NAMALWA (cell line): Measurements from ENCODE around the gene PLXNA3.
A peak's percentile ranks its signal among the peaks of the same experiment; 100 is the strongest.

ENCODE experiments used
- DNase-seq: peaks from one replicate; pipeline ENCODE4 v3.0.0-alpha.2; 2015; ENCODE audit warnings: low spot score

PLXNA3 gene

DNA sequence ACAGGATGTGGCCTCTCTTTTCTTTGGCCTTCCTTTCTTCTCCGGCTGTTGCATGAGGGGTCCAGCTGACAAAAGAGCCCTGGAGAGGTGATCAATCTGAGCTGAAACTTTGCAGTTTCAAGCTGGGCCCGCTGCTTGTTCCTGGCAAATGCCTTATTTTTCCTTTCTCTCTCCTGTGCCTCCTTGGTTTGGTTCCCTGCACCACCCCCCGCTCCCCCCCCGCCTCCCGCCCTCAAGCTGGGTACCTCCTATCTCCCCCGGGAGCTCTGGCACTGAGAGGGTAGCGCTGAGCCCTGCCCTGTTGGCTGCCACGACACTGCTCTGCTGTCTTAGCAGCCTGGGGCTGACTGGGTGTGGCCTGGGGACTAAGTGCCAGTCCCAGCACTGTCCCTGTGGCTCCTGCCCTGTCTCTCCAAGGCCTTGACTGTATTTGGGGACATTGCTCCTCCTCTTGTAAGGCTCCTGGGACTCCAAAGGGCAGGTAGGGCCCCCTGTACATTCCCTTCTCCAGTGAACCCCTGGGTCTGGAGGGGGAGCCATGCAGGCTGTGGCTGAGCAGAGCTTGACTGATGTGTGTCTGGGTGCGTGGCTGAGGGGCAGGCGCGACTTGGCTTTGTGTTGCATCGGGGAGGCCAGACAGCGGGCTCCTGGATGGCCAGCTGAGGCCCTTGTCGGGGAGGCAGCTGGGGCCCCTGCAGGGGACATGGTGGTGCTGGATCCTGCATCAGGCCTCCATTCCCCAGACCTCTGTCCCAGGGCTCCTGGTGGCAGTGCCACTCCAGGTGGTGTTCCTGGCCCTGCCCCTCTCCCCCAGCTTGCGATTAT lies 1.1 kb downstream of the PLXNA3 start:
- peak; percentile 48 for DNase-seq

GRCh38 chrX:154459832-154460231 lies 1.8 kb downstream of the PLXNA3 start:
- no peak for DNase-seq

DNA sequence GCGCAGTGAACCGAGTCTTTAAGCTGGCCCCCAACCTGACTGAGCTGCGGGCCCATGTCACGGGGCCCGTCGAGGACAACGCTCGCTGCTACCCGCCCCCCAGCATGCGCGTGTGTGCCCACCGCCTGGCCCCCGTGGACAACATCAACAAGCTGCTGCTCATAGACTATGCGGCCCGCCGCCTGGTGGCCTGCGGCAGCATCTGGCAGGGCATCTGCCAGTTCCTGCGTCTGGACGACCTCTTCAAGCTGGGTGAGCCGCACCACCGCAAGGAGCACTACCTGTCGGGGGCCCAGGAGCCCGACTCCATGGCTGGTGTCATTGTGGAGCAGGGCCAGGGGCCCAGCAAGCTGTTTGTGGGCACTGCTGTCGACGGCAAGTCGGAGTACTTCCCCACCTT lies 2.2 kb downstream of the PLXNA3 start:
- no peak for DNase-seq

DNA sequence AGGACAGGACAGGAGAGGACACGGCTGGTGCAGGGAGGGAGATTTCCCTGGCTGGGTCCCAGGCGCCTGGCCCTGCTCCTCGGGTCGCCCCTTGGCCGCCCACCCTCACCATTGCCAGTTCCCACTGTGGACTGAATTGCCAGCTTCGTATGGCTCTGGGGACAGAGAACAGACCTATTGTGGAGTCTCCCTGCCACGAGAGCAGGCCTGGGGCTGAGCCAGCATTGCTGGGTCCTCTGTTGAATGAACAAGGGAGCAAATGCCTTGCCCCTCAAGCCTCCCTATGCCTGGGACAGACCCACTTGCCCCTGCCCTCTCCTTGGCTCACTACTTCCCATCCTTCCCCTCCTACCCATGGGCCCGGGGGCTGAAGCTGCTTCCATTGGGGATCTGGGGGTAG lies 4.3 kb downstream of the PLXNA3 start:
- DNase-seq = no peak

DNA sequence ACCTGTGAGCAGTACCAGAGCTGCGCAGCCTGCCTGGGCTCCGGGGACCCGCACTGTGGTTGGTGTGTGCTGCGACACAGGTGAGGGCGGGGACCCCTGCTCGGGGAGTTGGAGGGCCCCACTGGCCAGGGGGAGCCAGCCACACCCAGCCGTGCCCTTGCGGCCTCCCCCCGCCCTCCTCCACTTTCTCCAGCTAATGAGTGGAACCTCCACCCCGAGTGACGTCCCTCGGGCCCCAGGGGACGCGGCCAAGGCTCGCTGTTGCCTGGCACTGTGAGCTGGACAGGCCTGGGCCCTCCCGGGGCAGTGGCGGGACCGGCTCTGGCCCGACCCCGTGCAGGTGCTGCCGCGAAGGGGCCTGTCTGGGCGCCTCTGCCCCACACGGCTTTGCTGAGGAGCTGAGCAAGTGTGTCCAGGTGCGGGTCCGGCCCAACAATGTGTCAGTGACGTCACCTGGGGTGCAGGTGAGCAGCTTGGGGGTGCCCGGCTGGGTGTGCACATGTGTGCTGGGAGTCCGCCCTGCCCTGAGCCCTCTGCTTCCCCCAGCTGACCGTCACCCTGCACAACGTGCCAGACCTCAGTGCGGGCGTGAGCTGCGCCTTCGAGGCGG lies 5.6 kb downstream of the PLXNA3 start:
- no peak for DNase-seq

GRCh38 chrX:154464806-154465365 lies 6.8 kb downstream of the PLXNA3 start:
- DNase-seq = no peak

- no peak for DNase-seq
These were observed 7.5 kb downstream of the PLXNA3 start for GRCh38 chrX:154465601-154466000.

DNA sequence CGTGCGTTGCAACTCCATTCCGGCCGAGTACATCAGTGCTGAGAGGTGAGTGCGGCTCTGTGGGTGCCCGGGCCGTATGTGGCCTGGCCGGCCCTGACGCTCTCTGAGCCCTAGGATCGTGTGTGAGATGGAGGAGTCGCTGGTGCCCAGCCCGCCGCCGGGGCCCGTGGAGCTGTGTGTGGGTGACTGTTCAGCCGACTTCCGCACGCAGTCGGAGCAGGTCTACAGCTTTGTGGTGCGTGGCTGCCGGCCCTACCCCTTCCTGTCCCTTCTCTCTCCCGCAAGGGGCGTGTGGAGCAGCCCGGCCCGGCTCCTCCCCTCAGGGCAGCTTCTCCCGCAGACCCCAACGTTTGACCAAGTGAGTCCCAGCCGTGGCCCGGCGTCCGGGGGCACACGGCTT lies 8.0 kb downstream of the PLXNA3 start:
- no peak for DNase-seq

DNA sequence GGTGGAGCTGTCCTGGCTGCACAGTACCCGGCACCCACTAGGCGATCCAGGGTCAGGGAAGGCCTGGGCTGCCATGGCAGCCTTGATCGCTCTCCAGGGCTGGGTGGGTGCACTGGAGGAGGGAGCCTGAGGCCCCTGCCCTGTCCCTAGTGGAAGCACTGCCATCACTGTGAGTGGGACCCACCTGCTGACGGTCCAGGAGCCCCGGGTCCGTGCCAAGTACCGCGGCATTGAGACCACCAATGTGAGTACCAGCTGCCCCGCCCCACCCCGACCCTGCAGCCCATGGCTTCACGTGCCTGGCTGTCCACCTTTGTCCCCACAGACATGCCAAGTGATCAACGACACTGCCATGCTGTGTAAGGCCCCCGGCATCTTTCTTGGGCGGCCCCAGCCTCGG lies 8.8 kb downstream of the PLXNA3 start:
- DNase-seq = no peak

DNA sequence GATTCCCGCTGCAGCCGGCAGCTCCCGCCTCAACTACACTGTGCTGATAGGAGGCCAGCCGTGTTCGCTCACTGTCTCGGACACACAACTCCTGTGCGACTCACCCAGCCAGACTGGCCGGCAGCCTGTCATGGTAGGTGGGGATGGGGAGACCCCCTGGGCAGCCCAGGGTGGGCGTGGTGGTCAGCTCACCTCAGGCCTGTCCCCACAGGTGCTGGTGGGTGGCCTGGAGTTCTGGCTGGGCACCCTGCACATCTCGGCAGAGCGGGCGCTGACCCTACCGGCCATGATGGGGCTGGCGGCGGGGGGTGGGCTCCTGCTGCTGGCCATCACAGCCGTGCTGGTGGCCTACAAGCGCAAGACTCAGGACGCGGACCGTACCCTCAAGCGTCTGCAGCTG lies 9.5 kb downstream of the PLXNA3 start:
- no peak for DNase-seq

DNA sequence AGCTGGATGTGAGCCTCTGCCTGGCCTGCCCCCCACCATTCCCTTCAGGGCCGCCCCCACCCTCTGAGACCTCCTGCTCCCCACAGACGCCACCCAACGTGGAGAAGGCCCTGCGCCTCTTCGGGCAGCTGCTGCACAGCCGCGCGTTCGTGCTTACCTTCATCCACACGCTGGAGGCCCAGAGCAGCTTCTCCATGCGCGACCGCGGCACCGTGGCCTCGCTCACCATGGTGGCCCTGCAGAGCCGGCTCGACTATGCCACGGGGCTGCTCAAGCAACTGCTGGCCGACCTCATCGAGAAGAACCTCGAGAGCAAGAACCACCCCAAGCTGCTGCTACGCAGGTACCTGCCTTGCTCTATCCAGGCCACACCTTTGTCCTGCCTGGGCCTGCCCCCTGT lies 10.1 kb downstream of the PLXNA3 start:
- no peak for DNase-seq

- DNase-seq = no peak
These were observed 11.0 kb downstream of the PLXNA3 start for GRCh38 chrX:154469114-154469513.

- no peak for DNase-seq
These were observed 11.8 kb downstream of the PLXNA3 start for GRCh38 chrX:154469880-154470279.

GRCh38 chrX:154470434-154470833 lies 12.4 kb downstream of the PLXNA3 start:
- no peak for DNase-seq

- DNase-seq = no peak
These were observed 13.0 kb downstream of the PLXNA3 start for GRCh38 chrX:154470914-154471568.

GRCh38 chrX:154471839-154472684 lies 14.0 kb downstream of the PLXNA3 start:
- DNase-seq = no peak

DNA sequence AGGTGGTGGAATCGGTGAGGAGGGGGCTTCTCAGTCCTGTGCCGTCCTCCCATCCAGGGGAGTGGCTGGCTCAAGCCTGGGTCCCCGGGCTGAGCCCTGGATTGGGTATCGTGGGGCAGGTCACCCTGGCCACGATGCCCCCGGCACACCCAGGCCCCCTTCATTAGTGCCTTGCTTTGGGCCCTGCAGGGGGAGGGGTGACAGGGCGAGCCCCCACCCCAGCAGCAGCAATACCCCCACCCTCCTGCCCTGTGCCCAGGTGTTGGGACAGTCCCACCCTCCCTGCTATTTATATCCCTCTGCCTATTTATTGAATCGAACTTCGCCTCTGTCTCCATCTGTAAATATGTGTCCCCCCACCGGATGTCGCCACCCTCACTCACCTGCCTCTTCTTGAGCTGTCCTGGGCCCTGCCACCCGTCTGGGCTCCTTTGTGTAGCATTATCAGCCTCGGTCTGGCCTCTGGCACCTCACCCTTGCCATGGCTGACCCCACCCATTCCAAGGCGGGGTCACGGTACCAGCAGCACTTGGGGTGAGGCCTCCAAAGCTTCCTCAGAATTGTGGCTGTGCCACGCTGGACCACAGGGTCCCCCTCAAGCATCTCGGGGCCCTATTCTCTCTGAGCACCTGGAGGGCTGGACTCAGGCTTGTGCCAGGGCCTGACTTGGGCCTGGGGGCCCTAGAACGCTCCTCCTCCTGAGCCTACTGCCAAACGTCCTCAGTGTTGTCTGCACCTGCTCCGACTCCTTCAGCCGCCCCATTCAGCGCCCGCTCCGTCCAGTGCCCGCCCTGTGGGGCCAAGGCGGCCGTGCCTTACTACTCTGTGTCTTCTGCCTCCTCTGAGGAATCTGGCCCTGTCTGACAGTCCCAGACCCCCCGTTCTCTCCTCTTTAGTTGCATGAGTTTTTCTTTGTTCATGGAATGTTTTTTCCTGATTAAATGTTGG lies 14.9 kb downstream of the PLXNA3 start:
- DNase-seq = peak; percentile 12

DNA sequence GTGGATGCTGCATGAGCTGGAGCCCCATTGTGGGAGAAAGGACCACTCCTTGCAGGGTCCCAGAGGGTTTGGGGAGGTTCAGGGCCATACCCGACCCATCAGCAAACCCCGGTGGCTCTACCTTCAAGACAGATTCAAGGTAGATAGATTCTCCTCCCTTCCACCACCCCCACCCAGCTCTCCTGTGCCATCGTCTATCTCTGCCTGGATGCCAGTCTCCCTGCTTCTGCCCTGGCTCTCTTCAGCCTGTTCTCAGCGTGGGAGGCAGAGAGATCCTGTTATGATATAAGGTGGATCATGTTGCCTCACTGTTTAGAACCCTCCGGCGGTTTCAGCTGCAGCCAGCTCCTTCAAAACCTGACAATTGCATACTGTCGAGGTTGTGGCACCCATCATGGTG lies 15.6 kb downstream of the PLXNA3 start:
- DNase-seq = no peak

DNA sequence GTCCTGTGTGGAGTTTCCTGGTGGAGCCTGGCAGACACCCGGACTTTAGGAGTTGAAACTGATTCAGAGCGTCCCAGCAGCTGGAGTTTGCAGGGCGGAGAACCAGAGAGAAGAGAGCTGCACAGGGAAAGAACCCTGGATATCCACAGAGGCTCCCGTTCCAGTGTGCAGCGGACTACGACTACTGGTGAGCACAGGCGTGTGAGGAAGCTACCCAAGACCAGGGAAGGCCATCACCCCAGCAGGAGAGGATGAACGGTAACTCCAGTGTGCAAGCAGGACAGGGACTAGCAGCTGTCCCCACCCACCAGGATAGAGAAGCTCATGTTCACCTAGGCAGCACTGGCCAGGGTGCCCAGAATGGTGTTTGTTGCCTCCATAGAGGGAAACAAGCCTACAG lies 18.7 kb downstream of the PLXNA3 start:
- no peak for DNase-seq

DNA sequence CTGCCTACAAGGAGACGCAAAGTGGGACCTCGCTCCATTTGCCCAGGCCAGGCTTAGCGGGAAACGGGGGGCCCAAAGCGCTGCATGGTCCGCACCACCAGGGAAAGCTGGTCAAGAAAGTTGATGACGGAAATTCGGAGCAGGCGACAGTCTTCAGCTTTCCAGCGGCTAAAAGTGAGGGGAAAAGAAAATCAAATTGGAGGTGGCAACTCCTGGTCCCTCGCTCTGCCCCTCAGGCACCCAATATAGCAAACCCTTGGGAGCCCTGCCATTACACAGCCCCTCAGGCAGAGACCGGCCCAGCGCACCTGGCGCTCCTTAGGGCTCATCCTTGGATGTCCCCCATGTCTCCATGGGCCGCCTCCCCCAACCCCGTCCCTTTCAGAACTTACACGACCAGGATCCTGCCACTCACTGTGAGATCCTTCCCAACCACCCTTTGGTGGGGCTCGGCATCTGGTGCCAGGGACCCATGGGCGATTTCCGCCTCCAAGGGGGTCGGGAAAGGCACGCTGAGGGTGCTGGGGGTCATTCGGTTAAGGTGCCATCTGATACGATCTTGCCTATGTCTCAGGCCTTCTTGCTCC lies 19.9 kb downstream of the PLXNA3 start:
- DNase-seq = no peak
